Neutrophil (primary cell): ENCODE results near the gene AGAP2.
A peak's percentile ranks its signal among the peaks of the same experiment; 100 is the strongest.

Experiments used
- H3K27ac ChIP-seq: fragments of 200-600 bp; sonication (generic); 2 replicates; pipeline ENCODE4 v1.5.1; 2016; ENCODE audit warnings: mild to moderate bottlenecking, moderate library complexity
- H3K27me3 ChIP-seq: fragments of 200-600 bp; sonication (generic); 2 replicates; pipeline ENCODE4 v1.6.0; 2016; ENCODE audit warnings: mild to moderate bottlenecking
- H3K36me3 ChIP-seq: fragments of 200-600 bp; sonication (generic); 2 replicates; pipeline ENCODE4 v1.5.1; 2017
- H3K4me1 ChIP-seq, 2 experiments: fragments of 200-600 bp in 1 of 2; sonication (generic) in 1 of 2; 1 replicate in 1 of 2; 2 replicates in 1 of 2; pipeline versions ENCODE4 v1.5.1 to v1.6.1; 2013 to 2016; ENCODE audit warnings: low read depth in 1 of 2, low read length in 1 of 2, mild to moderate bottlenecking in 1 of 2, moderate library complexity in 1 of 2; ENCODE audit not compliant: control insufficient read depth in 1 of 2, insufficient read depth in 1 of 2
- H3K4me3 ChIP-seq, 2 experiments: fragments of 200-600 bp in 1 of 2; sonication (generic) in 1 of 2; 1 replicate in 1 of 2; 2 replicates in 1 of 2; pipeline ENCODE4 v1.5.1; 2013 to 2016; ENCODE audit warnings: low read depth in 1 of 2, low read length in 1 of 2, mild to moderate bottlenecking in 1 of 2, moderate library complexity in 1 of 2
- H3K9me3 ChIP-seq: fragments of 200-600 bp; sonication (generic); 2 replicates; pipeline ENCODE4 v1.5.1; 2016
- TF ChIP-seq, protein P1 (sequence below): fragments of 200-600 bp; sonication (generic); IDR thresholded peaks from 2 replicates; pipeline ENCODE4 v1.5.1; 2016; ENCODE audit warnings: antibody characterized with exemption

AGAP2 gene

DNA sequence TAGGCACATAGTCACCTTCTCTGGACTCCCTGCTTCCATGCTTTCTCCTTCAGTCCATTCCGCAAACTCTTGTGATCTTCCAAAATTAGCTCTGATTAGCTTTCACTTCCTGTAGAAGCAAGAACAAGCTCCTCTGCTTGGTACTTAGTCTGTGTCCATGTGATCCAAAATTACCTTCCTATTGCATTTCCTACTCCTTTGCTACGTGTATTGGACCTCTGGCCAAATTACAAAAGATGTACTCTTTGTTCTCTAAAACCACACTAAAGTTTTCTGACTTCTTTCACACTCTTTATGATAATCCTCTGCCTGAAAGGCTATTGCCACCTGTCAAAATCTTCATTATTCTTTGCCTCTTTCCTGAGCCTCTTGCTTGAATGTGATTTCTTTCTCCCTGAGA is 43.3 kb upstream of the AGAP2 start:
- no peaks in the 10 kb centered on the region for H3K27me3 ChIP-seq
- H3K9me3 ChIP-seq = no peaks in the 10 kb centered on the region
- peaks cover 26 to 30% of the 10 kb centered on the region in 2 experiments for H3K4me1 ChIP-seq
- H3K27ac ChIP-seq = peak overlapping the region; percentile 41
- peaks cover 15% of the 10 kb centered on the region for H3K36me3 ChIP-seq
- TF ChIP-seq, protein P1, sequence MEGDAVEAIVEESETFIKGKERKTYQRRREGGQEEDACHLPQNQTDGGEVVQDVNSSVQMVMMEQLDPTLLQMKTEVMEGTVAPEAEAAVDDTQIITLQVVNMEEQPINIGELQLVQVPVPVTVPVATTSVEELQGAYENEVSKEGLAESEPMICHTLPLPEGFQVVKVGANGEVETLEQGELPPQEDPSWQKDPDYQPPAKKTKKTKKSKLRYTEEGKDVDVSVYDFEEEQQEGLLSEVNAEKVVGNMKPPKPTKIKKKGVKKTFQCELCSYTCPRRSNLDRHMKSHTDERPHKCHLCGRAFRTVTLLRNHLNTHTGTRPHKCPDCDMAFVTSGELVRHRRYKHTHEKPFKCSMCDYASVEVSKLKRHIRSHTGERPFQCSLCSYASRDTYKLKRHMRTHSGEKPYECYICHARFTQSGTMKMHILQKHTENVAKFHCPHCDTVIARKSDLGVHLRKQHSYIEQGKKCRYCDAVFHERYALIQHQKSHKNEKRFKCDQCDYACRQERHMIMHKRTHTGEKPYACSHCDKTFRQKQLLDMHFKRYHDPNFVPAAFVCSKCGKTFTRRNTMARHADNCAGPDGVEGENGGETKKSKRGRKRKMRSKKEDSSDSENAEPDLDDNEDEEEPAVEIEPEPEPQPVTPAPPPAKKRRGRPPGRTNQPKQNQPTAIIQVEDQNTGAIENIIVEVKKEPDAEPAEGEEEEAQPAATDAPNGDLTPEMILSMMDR = no peak
- no peak overlapping the region for H3K4me3 ChIP-seq

- peak overlapping the region; percentile 41 for H3K27ac ChIP-seq
- TF ChIP-seq, protein P1 = no peak
- H3K4me3 ChIP-seq = no peak overlapping the region
- H3K36me3 ChIP-seq = peaks cover 9% of the 10 kb centered on the region
- H3K9me3 ChIP-seq = no peaks in the 10 kb centered on the region
- H3K4me1 ChIP-seq = peaks cover 26 to 30% of the 10 kb centered on the region in 2 experiments
- no peaks in the 10 kb centered on the region for H3K27me3 ChIP-seq
These were observed 42.7 kb upstream of the AGAP2 start for GRCh38 chr12:57781244-57781643.

DNA sequence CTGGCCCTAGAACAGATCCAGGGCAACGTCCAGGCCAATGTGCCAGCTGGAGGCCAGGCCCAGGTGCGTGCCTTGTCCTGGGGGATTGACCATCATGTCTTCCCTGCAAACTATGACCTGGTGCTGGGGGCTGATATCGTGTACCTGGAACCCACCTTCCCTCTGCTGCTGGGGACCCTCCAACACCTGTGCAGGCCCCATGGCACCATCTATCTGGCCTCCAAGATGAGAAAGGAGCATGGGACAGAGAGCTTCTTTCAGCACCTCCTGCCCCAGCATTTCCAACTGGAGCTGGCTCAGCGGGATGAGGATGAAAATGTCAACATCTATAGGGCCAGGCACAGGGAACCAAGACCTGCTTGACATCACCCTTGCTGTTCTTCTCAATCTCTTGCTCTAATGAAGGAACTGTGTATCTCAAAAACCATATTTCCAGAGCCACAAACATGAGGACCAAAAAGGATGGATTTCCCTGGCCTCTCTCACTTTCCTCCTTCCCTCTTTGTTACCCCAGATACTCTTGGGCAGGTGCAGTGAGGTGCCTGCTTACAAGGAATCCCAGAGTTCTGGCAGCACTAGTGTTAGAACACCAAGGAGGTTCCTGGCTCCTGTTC is 41.8 kb upstream of the AGAP2 start:
- Histone ChIP-seq H3K4me1 (peaks cover 26 to 30% of the 10 kb centered on the region in 2 experiments), H3K36me3 (peaks cover under 1% of the 10 kb centered on the region), H3K4me3 (no peak overlapping the region), H3K27ac (peak overlapping the region; percentile 41), H3K27me3 (no peaks in the 10 kb centered on the region), H3K9me3 (no peaks in the 10 kb centered on the region)
- TF ChIP-seq, protein P1 = no peak

- no peaks in the 10 kb centered on the region for H3K36me3 ChIP-seq
- no peak overlapping the region for H3K4me3 ChIP-seq
- H3K4me1 ChIP-seq = peaks cover 26 to 30% of the 10 kb centered on the region in 2 experiments
- H3K27ac ChIP-seq = no peak overlapping the region
- TF ChIP-seq, protein P1 = no peak
- no peaks in the 10 kb centered on the region for H3K9me3 ChIP-seq
- no peaks in the 10 kb centered on the region for H3K27me3 ChIP-seq
These were observed 41.2 kb upstream of the AGAP2 start for GRCh38 chr12:57779736-57780135.

DNA sequence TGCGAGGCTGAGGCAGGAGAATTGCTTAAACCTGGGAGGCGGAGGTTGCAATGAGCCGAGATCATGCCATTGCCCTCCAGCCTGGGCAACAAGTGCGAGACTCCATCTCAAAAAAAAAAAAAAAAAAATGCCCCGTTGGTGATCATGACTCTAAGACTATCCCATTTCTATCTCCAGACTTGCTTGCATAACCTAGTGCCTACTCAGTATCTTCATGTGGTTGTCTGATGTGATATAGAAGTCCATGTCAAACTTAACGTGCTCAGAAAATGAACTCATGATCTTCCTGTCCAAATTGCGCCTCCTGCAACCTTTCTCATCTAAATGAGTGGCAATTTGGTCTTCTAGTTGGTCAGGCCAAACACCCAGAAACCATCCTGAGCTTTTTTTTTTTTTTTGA is 39.4 kb upstream of the AGAP2 start:
- Histone ChIP-seq H3K4me1 (peaks cover 22 to 26% of the 10 kb centered on the region in 2 experiments), H3K36me3 (no peaks in the 10 kb centered on the region), H3K9me3 (no peaks in the 10 kb centered on the region), H3K4me3 (no peak overlapping the region), H3K27ac (no peak overlapping the region), H3K27me3 (peaks cover 6% of the 10 kb centered on the region)
- TF ChIP-seq, protein P1 = no peak
